ENCODE results near the gene ITGA5.

Gene ITGA5

GRCh38 chr12:54409267-54409666 lies 9.8 kb downstream of the ITGA5 start:
- DNase-seq = no peak

DNA sequence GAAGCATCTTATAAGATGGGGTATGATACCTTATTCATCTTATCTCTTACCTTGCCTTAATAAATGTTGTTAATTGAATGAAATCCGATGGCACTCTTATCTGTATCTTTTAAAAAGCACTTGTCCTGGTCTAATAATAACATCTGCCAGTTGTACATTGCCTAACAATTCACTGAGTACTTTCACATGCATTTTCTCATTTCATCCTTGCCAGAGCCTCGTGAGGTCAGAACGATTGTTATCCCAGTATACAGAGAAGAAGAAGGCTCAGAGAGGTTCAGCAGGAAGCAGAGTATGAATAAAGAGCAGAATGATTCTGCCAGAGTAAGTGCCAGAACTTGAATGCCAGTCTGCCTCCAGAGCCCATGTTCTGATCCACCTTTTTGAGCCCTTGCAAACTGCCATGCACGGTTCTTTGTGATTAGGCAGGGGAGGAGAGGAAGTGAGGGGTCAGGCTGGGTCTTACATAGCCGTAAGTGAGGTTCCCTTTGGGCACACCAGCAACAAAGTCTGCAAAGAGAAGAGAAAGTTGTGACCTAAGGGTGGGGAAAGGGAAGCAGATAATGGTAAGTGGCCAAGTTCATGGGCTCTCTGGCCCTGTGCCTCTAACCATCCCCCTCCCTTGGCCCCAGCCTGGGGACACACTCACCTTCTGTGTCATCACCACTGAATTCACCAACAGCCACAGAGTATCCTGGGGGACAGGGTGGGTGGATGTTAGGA lies 11.7 kb downstream of the ITGA5 start:
- DNase-seq = no peak

DNA sequence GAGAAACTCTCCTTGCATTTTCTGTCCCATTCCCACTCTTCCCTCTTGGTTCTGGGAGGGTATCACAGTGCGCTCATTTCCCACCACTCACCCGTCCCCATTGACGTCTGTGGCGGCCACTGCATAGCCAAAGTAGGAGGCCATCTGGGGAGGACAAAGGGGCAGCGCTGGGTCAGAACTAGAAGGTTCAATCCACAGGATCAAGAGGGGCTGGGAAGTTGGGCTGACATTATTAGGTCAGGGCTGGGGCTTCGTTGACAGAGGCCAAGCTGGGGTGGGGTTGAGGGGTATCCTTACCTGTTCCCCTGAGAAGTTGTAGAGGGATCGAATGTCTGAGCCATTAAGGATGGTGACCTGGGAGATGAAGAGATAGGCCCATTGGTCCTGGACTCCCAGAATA lies 13.5 kb downstream of the ITGA5 start:
- DNase-seq = no peak

DNA sequence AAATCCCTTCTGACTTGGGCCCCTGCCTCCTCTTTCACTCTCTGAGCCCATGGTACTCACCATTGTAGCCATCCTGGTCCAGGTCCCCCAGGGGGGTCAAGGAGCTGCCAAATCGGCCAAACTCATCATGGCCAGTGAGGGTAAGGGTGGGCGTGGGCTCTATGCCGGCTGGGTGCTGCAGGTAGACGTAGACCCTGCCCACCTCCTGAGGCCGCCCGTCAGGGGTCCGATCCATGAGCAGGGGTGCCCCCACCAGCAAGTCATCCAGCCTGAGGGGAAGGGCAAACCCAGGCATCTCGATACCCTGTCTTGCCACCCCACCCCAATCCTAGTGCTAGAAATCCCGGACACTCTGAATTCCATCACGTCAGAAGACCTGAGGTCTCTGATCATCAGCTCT lies 14.0 kb downstream of the ITGA5 start:
- no peak for DNase-seq

DNA sequence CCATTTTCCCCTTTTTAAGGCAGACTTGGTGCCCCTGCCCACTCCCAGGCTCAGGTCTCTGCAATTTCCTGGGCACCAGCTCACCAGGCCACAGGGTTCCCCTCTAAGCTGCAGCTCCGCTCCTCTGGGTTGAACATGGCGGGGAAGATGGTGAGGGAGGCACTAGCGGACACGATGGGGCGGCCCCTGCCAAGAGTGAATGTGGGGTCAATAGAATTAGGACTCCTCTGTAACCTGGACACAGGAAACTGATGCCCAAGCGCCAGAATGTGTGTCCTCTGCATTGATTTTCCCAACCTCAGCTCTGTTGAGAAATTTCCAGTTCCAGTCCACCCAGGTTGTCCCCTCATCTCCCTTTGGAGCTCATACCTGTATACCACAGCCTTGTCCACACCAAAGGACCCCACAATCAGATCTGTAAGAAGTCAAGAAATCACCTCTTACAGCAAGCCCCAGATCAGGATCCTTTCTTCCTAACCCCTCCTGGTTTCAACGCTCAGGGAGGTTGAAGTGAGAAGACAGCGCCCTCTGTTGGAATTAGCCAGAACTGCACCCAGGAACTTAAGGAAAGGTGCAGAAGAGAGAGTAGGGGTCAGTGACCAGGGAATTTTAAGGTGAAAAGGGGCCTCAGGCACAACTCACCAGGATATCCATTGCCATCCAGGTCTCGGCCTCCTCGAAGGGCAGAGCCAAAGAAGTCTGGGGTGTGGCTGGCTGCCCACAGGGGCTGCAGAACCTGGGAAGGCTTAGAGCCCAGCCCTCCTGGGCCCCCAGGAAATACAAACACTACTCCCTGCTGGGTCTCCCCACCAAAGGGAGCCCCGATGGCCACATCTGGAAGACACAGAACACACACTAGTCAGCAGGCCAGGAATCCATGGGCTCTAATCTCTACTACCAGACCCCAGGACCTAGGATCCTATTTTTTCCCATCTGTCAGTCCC lies 14.7 kb downstream of the ITGA5 start:
- DNase-seq = peak; percentile 55 to 65

- DNase-seq = no peak
Measured at GRCh38 chr12:54401119-54401518, 17.9 kb downstream of the ITGA5 start.

DNA sequence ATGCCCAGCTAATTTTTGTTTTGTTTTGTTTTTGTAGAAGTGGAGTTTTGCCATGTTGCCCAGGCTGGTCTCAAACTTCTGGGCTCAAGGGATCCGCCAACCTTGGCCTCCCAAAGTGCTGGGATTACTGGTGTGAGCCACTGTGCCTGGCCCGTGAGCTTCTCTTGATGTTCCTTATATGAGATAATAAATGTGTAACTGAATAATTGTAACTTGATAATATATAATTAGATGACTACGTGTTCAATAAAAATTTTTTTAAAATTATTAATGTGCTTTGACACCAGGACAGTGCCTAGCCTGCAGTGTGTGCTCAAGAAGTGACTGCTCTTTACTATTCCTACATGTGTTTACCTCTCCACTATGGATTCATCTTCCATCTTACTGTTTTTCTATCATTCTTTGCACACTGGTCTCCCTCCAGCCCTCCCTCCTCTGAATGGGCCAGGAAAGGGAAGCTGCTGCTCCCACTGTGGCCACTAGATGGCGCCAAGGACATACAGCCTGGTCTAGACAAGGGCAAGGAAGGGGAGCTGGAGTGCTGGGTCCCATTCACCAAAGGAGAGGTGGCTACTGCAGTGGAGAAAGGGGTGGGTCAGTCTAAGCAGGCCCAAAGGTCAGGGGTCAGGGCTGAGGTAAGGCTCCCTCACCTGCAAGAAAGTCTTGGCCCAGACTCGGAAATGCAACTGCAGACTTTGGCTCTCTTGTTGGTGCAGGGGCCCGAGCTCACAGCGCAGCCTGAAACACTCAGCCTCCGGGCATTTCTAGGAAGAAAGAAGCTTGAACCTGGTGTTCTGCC lies 19.9 kb downstream of the ITGA5 start:
- DNase-seq = peak; percentile 85 to 91

GRCh38 chr12:54398218-54398617 lies 20.8 kb downstream of the ITGA5 start:
- DNase-seq = no peak

- no peak for DNase-seq
Measured at GRCh38 chr12:54397157-54397556, 21.9 kb downstream of the ITGA5 start.

DNA sequence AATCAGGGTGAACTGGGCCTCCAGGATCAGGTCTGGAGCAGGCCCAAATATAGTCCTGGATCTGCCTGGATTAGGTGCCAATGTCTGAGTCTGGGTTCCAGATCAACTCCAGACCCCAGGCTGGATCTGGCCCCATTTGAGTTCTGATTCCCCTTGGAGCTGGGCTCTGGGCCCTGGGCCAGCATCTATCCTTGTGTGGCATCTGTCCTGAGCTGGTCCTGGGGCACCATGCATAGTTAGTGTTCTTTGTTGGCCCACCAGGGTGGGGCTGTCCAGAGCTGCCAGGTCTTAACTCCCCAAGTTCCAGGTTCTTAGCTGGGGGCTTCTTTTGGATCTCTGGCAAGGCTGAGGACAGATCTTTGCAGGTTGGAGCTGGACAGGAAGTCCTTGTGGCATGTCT lies 23.5 kb downstream of the ITGA5 start:
- no peak for DNase-seq

- DNase-seq = no peak
Measured at GRCh38 chr12:54394986-54395385, 24.1 kb downstream of the ITGA5 start.

- DNase-seq = peak in 1 of 2 experiments; percentile 37
Measured at GRCh38 chr12:54394281-54394719, 24.8 kb downstream of the ITGA5 start.

GRCh38 chr12:54393743-54394142 lies 25.3 kb downstream of the ITGA5 start:
- DNase-seq = no peak

DNA sequence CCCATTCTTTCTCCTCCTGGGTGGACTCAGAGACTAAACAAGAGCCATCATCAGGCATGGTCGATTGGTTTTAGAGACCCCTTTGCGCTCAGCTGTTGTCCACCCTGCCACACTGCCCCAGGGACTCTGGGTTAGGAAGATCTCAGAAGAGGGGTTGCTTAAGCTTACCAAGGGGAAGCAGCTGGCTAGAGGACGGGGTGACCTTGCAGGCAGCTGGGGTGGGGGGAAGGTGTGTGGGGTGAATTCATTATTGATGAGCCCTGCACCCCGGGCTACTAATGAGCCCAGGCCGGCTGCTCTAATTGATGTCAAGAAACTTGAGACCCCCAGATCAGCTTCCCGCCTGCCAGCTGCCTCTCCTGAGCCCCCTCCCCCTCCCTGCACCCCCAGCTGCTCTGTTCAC lies 25.9 kb downstream of the ITGA5 start:
- no peak for DNase-seq

- DNase-seq = no peak
Measured at GRCh38 chr12:54392485-54393206, 26.4 kb downstream of the ITGA5 start.

DNA sequence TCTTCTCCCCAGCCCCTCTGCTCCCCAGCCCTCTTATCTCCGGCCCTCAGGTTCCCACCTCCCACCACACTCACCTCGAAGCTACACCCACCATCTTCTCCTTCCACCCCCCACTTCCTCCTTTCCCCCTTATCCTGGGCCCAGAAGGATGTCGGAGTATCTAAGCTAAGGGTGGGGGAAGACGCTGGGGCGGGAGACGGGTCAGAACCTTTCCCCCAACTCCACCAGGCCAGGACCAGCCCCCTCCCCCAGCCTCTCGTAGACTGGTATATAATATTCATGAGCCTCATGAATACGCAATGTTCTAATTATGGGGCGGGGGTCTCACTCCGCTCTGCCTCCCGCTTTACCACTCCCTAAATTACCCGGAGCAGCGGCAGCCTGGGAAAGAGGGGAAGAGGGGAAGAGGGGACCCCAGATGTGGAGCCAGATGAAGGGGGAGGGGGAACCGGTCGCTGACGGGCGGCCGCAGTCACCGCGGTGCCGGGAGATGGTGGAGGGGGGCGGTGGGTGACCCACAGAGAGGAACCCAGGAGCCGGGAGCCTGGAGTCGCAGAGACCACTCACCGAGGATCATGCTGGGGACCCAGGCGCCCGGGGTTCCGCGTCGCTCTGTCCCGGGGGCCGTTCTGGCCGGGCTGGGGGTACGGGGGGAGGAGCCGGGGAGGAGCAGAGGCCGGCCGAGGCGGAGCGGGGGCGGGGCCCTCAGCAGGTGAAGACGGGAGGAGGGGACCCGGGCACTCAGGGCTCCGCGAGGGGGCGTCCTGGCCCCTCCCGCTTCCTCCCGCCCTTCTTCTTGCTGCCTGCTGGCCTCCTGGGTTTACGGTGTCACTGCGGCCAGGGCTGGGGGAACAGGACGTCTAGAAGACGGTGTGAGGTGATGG lies 28.2 kb downstream of the ITGA5 start:
- DNase-seq = peak; percentile 60 to 61

DNA sequence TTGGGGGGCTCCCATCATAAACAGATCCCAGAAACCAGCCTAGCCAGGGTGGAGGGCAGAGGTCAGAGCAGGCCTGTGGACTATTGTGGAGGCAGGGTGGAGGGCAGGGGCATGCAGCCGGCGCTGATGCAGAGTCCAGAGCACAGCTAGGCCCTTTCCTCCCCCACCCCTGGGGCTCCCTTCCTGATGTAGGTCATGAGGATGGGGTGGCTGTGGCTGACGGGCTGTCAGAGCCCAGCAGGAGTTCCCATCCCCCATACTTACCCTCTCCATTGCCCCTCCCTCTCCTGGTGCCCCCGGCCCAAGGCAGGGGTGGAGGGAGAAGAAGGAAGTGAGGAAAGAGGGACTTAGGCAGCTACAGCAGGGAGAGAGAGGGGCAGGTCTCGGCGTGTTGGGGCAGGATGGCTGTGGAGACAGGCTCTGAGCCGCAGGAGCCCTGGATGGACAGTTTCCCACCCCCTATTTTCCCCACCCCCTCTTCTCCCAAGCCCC lies 28.8 kb downstream of the ITGA5 start:
- no peak for DNase-seq

DNA sequence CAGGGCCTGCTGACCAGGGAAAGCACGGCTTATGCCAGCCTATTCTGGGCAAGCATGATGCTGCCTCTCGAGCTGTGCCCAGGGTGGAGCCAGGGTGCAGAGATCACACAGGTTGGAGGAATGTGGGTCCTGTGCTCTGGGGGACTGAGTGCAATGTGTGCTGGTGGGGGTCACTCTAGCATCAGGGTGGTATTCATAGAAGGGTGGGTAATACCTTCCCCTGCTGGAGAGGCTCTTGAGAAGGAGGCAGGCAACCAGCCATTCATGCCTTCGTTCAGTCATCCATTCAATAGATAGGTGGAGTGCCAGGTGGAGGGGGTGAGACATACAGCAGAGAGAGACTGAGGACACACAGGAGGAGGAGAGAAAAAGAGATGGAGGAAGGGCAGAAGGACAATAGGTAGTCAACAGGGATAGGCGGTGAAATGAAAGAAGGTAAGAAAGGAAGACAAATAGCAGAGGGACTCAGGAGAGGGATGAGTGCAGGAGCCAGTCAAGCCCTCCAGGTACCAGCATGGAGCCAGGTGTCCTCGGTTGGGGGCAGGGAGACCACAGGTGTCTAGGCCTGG lies 29.4 kb downstream of the ITGA5 start:
- DNase-seq = no peak

- no peak for DNase-seq
Measured at GRCh38 chr12:54389134-54389508, 29.9 kb downstream of the ITGA5 start.

GRCh38 chr12:54388237-54389133 lies 30.6 kb downstream of the ITGA5 start:
- DNase-seq = no peak
